HAP-1 (cell line): Measurements from ENCODE around the gene SPON2.

ENCODE experiments used
- DNase-seq, 2 experiments: peaks; one replicate each; pipeline ENCODE4 v3.0.0-alpha.2; 2016 to 2020; ENCODE audit warnings: low spot score in 2 of 2
- H3K27me3 ChIP-seq: fragments of 250-450 bp; sonication (Bioruptor Pico); 2 replicates; pipeline ENCODE4 v1.5.1; 2020; ENCODE audit warnings: low read depth, mild to moderate bottlenecking, moderate library complexity
- H3K36me3 ChIP-seq: fragments of 250-450 bp; sonication (Bioruptor Pico); replicated peaks from 2 replicates; pipeline ENCODE4 v1.5.1; 2020; ENCODE audit warnings: mild to moderate bottlenecking
- H3K4me1 ChIP-seq: fragments of 250-450 bp; sonication (Bioruptor Pico); 2 replicates; pipeline ENCODE4 v1.5.1; 2020; ENCODE audit warnings: mild to moderate bottlenecking
- H3K4me3 ChIP-seq: fragments of 250-450 bp; sonication (Bioruptor Pico); 2 replicates; pipeline ENCODE4 v1.5.1; 2020; ENCODE audit warnings: mild to moderate bottlenecking, moderate library complexity
- H3K9me3 ChIP-seq: fragments of 250-450 bp; sonication (Bioruptor Pico); 2 replicates; pipeline ENCODE4 v1.5.1; 2020; ENCODE audit warnings: mild to moderate bottlenecking, moderate library complexity
- in situ Hi-C: fragments of 300-500 bp; cut with MboI; formaldehyde crosslinking; loops from 3 replicates; pipeline ENCODE4 v1.14.3; 2020; ENCODE audit warnings: low sequenced_read_pairs, inconsistent platforms, mixed read lengths

The SPON2 gene

DNA sequence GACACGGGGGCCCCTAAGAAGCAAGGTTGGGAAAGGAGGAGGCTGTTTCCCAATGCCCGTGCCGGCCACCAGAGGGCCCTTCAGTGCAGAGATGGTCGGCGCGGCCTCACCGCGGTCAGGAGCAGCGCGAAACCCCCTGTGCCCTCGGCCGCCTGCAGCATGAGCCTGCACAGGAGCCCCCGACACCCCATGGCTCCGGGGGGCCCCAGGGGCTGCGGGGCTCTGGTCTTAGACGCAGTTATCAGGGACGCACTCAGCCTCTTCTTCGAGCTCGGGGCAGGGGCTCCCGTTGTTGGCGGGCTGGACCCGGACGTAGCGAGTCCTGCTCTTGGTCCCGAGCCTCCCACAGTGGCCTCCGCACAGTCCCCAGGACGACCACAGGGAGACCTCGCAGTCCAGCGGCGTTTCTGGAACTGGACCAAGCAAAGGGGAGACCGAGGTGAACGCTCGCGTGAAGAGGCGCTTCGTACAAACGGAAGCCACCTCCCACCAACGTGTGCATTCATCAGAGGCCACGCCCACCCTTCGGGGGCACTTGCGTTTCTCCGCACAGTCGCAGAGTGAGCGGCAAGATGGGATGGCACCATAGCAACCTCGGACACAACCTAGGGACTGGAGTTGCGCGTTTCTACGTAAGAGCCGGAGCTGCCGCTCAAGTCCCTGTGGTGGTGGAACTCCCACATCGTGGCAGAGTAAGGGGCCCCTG lies 5.0 kb downstream of the SPON2 start:
- peak; percentile 34 to 73 for DNase-seq

DNA sequence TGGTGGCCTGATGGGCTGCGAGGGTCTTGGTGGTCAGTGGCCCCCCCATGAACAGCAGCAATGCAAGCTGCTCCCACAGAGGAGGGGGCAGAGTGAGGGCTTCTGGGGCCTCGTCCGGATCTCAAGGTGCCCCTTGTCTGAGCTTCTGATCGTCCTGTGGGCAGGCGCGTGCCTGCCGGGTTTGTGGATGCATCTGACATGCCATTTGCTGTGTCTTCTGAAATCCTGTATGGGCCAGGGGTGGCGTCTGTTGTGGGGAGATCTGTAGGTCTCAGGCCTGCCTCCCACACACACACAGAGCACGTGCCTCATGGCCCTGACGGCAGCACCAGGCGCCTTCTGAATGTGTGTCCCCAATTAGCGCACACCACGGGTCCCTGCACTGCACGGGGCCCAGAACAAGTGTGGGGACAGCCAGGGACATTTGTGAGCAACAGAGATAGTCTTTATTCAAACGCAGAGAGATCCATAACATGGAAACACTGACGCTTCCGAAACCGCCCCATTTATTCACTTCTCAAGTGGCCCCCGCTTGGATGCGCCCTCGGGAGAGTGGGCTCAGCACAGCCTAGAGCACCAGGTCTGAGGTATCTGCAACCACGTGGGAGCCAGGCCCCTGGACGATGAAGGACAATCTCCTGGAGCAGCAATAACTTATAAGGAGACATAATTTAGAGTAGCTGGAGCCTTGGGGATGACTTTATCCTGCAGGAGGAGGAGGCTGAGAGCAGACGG lies 5.7 kb downstream of the SPON2 start:
- H3K36me3 ChIP-seq: no peaks in the 10 kb centered on the region
- no peak for DNase-seq
- H3K27me3 ChIP-seq: no peaks in the 10 kb centered on the region
- H3K4me3 ChIP-seq: no peak overlapping the region
- in situ Hi-C loops: no loop called here
- no peaks in the 10 kb centered on the region for H3K9me3 ChIP-seq
- H3K4me1 ChIP-seq: no peaks in the 10 kb centered on the region

More for the DNA sequence above, 5.0 kb downstream of the SPON2 start:
- Histone ChIP-seq H3K27me3 (no peaks in the 10 kb centered on the region), H3K4me3 (no peak overlapping the region), H3K36me3 (no peaks in the 10 kb centered on the region), H3K4me1 (no peaks in the 10 kb centered on the region), H3K9me3 (no peaks in the 10 kb centered on the region)
- in situ Hi-C loops: no loop called here

DNA sequence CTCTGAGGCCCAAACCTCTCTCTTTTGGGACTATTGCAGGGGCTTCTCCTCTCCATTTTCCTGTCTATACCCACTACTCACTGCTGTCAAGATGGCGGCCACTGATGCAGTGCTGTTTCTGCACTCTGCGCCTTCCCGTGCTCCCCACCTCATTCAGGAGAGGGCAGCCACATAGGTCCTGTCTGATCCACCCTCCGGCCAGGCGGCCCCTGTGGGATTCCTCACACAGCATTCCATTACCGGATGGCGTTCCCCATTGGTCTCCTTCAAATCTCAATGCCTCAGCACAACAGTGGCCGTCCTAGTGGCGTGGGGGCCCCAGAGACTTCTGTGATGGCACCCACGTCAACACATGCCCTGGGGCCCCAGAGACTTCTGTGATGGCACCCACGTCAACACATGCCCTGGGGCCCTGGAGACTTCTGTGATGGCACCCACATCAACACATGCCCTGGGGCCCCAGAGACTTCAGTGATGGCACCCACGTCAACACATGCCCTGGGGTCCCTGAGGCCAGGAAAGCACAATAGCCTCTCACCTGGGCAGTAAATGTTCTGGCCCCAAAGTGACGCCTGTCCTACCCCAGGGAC lies 7.3 kb downstream of the SPON2 start:
- no peaks in the 10 kb centered on the region for H3K9me3 ChIP-seq
- DNase-seq: no peak
- no peak overlapping the region for H3K4me3 ChIP-seq
- no peaks in the 10 kb centered on the region for H3K36me3 ChIP-seq
- in situ Hi-C loops: no loop called here
- H3K27me3 ChIP-seq: no peaks in the 10 kb centered on the region
- no peaks in the 10 kb centered on the region for H3K4me1 ChIP-seq

DNA sequence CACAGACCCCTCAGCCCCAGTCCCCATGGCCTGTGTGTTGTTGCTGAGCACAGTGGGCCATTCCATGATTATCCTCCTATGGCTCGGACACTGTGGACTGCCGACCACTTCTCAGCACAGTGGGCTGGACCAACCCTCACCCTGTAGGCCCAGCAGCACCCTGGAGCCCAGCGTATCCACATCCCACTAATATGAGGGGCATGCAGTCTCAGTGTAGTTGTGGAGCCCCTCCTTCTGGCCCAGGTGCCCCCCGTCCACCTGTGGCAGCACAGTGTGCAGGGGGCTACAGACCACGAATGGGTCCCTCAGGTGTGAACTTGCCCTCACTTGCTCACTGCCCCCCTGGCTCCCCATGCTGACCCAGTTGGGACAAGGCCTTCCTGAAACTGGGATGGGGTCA lies 7.9 kb downstream of the SPON2 start:
- in situ Hi-C loops: no loop called here
- H3K27me3 ChIP-seq: no peaks in the 10 kb centered on the region
- no peaks in the 10 kb centered on the region for H3K9me3 ChIP-seq

DNA sequence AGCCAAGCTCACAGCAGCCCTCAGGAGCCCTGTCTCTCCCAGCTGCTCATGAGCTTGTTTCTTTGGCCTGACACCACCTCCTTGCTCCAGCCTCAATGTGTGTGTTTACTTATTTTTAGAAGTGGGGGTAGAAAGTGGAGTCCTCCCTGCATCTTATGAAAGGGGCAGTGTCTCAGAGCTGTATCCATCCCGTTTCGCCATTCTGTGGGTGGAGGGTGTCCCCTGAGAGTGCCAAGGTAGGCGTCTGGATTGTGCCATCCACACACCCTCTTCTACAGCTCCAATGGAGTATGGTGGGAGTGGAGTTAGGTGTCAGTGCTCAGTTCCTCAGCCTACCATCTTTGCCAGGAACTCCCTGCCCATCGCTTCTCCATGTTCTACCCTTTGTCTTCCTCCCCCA lies 8.3 kb downstream of the SPON2 start:
- DNase-seq: no peak
- Histone ChIP-seq H3K9me3 (no peaks in the 10 kb centered on the region), H3K4me1 (no peaks in the 10 kb centered on the region), H3K36me3 (no peaks in the 10 kb centered on the region), H3K4me3 (no peak overlapping the region), H3K27me3 (no peaks in the 10 kb centered on the region)
- in situ Hi-C loops: no loop called here

More for the DNA sequence above, 7.9 kb downstream of the SPON2 start:
- H3K4me1 ChIP-seq: no peaks in the 10 kb centered on the region
- no peak for DNase-seq
- no peak overlapping the region for H3K4me3 ChIP-seq
- no peaks in the 10 kb centered on the region for H3K36me3 ChIP-seq

DNA sequence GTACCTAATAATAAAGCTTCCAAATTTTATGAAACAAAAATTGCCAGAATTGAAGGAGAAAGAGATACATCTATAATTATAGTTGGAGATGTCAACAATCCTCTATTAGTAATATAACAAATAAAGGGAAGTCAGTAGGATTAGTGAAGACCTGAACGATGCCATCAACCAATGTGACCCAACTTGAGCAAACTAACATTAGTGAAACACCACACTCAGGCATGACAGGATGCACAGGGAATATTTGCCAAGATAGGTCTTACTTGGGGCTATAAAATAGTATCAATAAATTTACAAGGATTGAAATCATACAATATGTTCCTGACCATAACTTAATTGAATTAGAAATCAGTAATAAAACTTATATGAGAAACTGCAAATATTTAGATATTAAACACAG lies 12.0 kb downstream of the SPON2 start:
- no peak overlapping the region for H3K4me3 ChIP-seq
- H3K9me3 ChIP-seq: peaks cover 4% of the 10 kb centered on the region; the same call in 1 of the 2 replicates
- no peak for DNase-seq
- H3K4me1 ChIP-seq: no peaks in the 10 kb centered on the region
- in situ Hi-C loops: no loop called here
- no peaks in the 10 kb centered on the region for H3K36me3 ChIP-seq
- peaks cover 7% of the 10 kb centered on the region for H3K27me3 ChIP-seq

DNA sequence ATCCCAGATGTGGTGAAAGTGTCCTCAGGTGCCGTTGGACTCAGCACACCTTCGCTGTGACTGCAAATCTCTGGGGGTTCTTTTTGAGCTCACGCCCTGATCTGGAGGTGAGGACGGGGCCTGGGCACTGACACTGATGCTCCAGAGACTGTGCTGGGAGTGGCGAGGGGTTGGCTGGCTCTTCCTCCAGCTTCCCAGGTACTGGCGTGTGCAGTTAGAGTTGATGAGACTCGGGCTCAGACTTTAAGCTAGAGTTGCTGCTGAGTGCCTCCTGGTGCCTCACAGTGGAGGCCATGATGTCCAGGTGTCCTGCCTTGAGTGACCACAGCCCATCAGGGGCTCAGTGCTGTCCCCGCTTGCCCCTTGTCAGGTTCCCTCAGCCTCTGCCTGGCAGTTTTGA lies 16.3 kb downstream of the SPON2 start:
- in situ Hi-C loops: no loop called here
- no peak for DNase-seq
- Histone ChIP-seq H3K27me3 (peaks cover 13% of the 10 kb centered on the region), H3K4me1 (no peaks in the 10 kb centered on the region), H3K36me3 (no peaks in the 10 kb centered on the region), H3K9me3 (peaks cover 4% of the 10 kb centered on the region; the same call in 1 of the 2 replicates), H3K4me3 (no peak overlapping the region)

DNA sequence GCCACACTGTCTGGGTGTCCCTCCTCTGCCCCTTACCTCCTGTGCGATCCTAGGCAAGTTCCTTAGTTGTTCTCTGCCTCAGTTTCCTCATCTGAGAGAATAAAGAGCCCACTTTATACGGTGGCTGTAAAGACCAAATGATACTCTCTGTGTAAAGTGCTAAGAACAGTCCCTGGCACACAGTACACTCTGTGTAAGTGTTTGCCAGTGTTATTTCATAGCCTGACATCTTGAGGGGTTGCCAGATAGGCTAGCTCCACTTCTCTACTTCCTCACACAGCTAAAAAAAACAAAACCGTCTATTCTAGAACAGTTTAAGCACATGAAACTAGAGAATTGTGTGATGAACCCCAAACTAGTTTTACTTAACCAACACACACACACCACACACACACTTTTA lies 17.1 kb downstream of the SPON2 start:
- DNase-seq: no peak
- Histone ChIP-seq H3K4me3 (no peak overlapping the region), H3K27me3 (peaks cover 13% of the 10 kb centered on the region)

DNA sequence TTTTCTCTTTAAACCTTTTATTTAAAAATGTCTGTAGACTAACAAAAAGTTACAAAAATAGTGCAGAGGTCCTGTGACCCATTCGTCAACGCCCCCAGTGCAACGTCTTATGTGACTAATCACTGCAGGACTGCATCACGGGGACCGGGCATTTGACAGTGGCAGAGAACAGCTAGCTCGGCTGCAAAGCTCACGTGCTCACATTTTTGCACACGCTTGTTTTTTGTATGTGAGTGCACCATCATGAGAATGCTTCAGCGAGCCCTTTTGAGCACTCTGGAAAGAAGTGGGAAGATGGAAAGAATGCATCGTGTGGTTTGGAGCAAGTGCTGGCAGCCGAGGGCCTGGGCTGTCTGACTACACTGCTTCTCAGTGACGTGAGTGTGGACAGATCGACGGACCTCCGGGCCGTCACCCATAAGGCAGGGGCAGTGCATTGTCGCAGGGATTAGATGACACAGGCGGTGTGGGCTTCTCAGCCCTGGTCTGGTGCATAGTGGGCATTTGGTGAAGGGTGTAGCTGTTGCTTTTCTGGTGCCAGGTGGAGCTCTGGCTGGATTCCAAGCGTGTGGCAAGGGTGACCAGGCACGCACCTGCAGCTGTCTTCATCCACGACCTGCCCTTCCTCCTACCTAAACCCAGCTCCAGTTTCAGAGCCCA lies 17.7 kb downstream of the SPON2 start:
- Histone ChIP-seq H3K9me3 (peaks cover 4% of the 10 kb centered on the region; the same call in 1 of the 2 replicates), H3K4me1 (no peaks in the 10 kb centered on the region), H3K4me3 (no peak overlapping the region), H3K36me3 (no peaks in the 10 kb centered on the region), H3K27me3 (peaks cover 13% of the 10 kb centered on the region)
- no peak for DNase-seq
- in situ Hi-C loops: no loop called here

More for the DNA sequence above, 17.1 kb downstream of the SPON2 start:
- Histone ChIP-seq H3K36me3 (no peaks in the 10 kb centered on the region), H3K9me3 (peaks cover 4% of the 10 kb centered on the region; the same call in 1 of the 2 replicates), H3K4me1 (no peaks in the 10 kb centered on the region)
- in situ Hi-C loops: no loop called here

DNA sequence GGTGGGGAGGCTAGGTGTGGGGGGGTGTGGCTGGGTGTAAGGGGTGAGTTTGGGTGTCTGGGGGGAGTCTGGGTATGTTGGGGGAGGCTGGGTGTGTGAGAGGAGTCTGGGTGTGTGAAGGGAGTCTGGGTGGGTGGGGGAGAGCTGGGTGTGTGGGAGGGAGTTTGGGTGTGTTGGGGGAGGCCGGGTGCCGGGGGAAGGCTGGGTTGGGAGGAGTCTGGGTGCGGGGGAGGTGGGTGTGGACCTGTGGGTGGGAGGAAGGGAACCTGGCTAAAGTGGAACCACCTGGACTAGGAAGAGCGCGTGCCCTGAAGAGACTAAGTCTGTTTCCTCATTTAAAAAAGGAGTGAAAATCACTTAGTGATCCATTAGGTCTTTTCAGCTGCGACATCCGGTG lies 18.3 kb downstream of the SPON2 start:
- Histone ChIP-seq H3K4me3 (no peak overlapping the region), H3K9me3 (peaks cover 4% of the 10 kb centered on the region; the same call in 1 of the 2 replicates), H3K36me3 (no peaks in the 10 kb centered on the region), H3K27me3 (peaks cover 13% of the 10 kb centered on the region), H3K4me1 (no peaks in the 10 kb centered on the region)
- no peak for DNase-seq
- in situ Hi-C loops: no loop called here

DNA sequence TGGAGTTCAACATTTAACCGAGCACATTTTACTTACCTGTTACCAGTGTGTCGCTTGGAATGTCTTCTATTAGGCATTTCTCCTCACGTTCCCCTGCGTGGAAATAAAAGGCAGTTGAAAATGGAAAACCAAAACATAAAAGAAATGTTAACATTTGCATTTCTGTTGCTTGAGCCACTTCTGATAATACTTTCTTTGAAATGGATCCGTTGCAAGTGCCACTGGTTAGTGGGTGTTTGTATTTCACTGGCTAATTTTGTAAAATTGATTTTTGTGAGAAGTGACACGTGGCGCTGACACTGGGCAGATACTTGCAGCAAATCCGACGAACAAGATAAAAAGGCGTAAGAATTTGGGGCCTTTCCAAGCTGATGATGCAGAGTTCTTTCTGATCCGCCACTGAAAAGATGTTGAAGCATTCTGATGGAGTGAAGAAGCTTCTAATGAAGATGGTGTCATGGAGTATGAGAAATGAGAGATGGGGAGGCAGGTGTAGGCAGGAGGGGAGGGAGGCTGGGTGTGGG lies 18.8 kb downstream of the SPON2 start:
- in situ Hi-C loops: no loop called here
- peaks cover 13% of the 10 kb centered on the region for H3K27me3 ChIP-seq
- H3K4me1 ChIP-seq: no peaks in the 10 kb centered on the region
- no peak overlapping the region for H3K4me3 ChIP-seq
- DNase-seq: no peak
- no peaks in the 10 kb centered on the region for H3K36me3 ChIP-seq
- H3K9me3 ChIP-seq: peaks cover 4% of the 10 kb centered on the region; the same call in 1 of the 2 replicates

DNA sequence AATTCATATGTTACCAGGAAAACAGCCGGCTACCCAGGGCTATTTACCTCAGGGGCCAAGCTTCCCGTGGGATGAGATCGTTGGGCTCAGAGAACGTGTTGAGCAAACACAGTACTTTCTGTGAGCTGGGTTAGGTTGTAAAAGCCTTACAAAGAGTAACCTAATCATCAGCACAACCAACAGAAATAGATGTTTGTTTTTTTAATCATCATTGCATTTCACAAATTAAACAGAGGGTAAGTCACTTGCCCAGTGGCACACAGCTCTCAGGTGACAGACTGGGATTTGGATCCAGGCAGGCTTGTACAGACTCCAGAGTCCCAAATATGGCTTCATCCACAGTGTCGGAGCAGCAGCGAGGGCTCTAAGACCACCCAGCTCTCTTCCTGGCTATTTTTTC lies 20.1 kb downstream of the SPON2 start:
- in situ Hi-C loops: no loop called here
- H3K27me3 ChIP-seq: peaks cover 11% of the 10 kb centered on the region
- H3K4me1 ChIP-seq: no peaks in the 10 kb centered on the region
- H3K36me3 ChIP-seq: no peaks in the 10 kb centered on the region
- no peak for DNase-seq
- H3K4me3 ChIP-seq: no peak overlapping the region
- no peaks in the 10 kb centered on the region for H3K9me3 ChIP-seq

DNA sequence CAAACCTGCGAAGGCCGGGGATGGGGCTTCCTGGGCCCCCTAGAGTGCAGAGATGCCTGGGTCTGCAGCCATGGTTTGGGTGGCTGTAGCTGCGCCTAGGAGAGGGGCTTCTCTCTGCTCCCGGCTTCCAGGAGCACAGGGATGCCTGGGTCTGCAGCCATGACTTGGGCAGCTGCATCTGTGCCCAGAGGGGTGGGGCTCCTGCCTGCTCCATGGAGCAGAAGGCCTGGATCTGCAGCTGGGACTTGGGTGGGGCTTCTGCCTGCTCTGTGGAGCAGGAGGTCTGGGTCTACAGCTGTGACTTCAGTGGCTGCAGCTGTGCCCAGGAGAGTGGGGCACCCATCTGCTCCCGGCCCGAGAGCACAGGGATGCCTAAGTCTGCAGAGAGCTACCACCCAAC lies 20.8 kb downstream of the SPON2 start:
- in situ Hi-C loops: no loop called here
- DNase-seq: no peak
- Histone ChIP-seq H3K4me1 (no peaks in the 10 kb centered on the region), H3K27me3 (peaks cover 11% of the 10 kb centered on the region; the same call in 1 of the 2 replicates), H3K9me3 (no peaks in the 10 kb centered on the region), H3K4me3 (no peak overlapping the region), H3K36me3 (no peaks in the 10 kb centered on the region)
